Measurements from ENCODE around the gene ZNF182.
"Not testable (repeated sequence)": the region's sequence is repeated elsewhere in the genome, so short reads cannot be mapped to it uniquely, and the experiment has no call there.

The ZNF182 gene

GRCh38 chrX:48003758-48004457 is at the start of gene ZNF182:
Gene ZNF182 (minus strand): TSS chrX:48003989. CDS start chrX:48002609, 1,380 bp downstream.
- DNase-seq: peak; percentile 89

DNA sequence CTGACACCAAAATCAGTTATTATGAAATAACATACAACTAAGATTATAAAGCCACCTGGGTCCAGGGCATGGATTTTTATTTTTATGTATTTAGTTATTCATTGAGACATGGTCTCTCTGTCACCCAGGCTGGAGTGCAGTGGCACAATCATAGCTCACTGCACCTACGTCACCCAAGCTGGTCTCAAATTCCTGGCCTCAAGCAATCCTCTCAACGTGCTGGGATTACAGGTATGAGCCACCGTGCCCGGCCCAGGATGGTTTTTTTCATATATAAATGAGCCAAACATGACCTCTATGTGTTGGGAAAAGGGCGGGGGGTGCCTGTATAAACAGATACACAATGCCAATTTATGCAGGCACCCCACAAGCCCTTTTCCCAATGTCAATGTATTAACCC is 43.1 kb upstream of the ZNF182 start:
- DNase-seq (no peak), ATAC-seq (replicated peaks) (no peak)
- no peak overlapping the region for H3K4me3 Mint-ChIP-seq
- peaks cover 0 to 5% of the 10 kb centered on the region in 2 donors for H3K27me3 Mint-ChIP-seq
- peaks cover 10 to 12% of the 10 kb centered on the region in 2 donors for H3K36me3 Mint-ChIP-seq
- H3K27ac Mint-ChIP-seq: no peak overlapping the region
- H3K9me3 Mint-ChIP-seq: no peaks in the 10 kb centered on the region
- peaks cover 0 to 3% of the 10 kb centered on the region in 2 donors for H3K4me1 Mint-ChIP-seq

More at GRCh38 chrX:48003758-48004457, at the start of gene ZNF182:
- H3K4me3 Mint-ChIP-seq: peak within 1 kb of the TSS; percentile 94 to 96
- peak within 1 kb of the TSS; percentile 97 for H3K27ac Mint-ChIP-seq
- peaks cover 11 to 15% of the 10 kb centered on the region in 2 donors for H3K4me1 Mint-ChIP-seq
- peak; percentile 98 to 99 for ATAC-seq (replicated peaks)
- peaks cover 0 to 4% of the 10 kb centered on the region in 2 donors for H3K9me3 Mint-ChIP-seq
- H3K36me3 Mint-ChIP-seq: peaks cover 10 to 15% of the 10 kb centered on the region in 2 donors
- no peaks in the 10 kb centered on the region for H3K27me3 Mint-ChIP-seq

DNA sequence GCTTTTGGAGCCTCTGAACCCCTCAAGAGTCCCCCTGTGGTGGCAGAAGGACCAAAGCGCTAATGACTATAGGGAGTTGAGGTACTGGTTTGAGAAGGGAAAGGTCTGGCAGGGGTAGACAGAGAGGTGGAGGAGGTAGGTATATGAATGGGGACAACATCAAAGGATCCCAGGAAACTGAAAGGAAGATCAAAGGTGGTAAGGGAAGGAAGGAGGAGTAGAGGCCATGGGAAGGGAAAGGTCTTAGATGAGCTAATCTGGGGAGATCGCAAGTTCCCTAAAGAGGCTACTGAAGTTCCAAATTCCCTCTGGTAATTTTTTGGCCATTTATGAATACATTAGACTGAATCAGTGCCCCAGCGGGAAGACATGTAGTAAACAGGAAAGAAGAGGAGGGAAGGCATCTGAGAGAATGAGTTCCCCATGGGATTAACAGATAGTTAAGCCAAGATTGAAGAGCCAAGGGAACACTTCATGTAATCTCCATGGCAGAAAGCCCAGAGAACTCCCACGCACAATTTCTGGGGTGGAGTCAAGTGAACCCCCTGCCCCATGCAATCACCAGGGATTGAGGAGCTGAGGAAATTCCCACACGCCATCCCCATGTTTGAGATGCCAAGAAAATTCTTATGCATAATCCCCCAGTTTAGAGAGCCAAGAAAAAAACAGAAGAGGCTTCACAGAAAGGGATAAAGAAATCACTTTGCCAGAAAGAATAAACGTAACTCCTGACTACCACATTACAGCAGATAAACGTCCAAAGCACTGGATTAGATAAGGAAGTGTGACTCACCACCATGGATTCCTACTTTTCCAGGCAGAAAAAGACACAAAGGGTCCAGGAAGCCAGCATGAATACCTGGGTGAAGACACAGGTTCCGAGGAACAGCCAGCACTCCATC is 41.9 kb upstream of the ZNF182 start:
- peaks cover 0 to 5% of the 10 kb centered on the region in 2 donors for H3K27me3 Mint-ChIP-seq
- no peak overlapping the region for H3K27ac Mint-ChIP-seq
- no peak for DNase-seq
- H3K9me3 Mint-ChIP-seq: no peaks in the 10 kb centered on the region
- peaks cover 11 to 12% of the 10 kb centered on the region in 2 donors for H3K36me3 Mint-ChIP-seq
- no peak overlapping the region for H3K4me3 Mint-ChIP-seq
- ATAC-seq (replicated peaks): no peak
- peaks cover 0 to 3% of the 10 kb centered on the region in 2 donors for H3K4me1 Mint-ChIP-seq

- no peak for ATAC-seq (replicated peaks)
- Mint-ChIP-seq H3K9me3 (no peaks in the 10 kb centered on the region), H3K4me3 (no peak overlapping the region), H3K27me3 (peaks cover 0 to 5% of the 10 kb centered on the region in 2 donors), H3K27ac (no peak overlapping the region), H3K36me3 (peaks cover 11 to 12% of the 10 kb centered on the region in 2 donors), H3K4me1 (no peaks in the 10 kb centered on the region)
- DNase-seq: no peak
Observed at GRCh38 chrX:48043056-48043455, 39.3 kb upstream of the ZNF182 start.

DNA sequence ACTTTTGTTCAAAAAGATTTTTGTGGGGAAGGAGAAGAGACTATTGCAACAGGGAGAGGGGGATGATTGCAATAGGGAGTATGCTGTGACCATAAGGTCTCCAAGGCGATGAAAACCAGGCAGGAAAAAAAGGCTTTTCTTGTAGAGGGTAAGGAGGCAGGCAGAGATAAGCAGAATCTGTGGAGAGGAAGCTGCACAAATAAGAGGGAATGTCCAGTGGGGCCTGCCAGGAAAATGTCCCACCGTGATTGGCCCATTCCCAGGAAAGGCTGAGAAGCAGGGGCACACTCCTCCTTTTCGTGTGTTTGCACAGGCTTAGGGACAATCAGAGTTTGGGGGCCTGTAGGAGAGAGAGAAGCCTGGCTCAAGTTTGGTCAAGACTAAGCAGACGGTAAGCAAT is 32.1 kb upstream of the ZNF182 start:
- Mint-ChIP-seq H3K9me3 (no peaks in the 10 kb centered on the region), H3K27me3 (no peaks in the 10 kb centered on the region), H3K36me3 (no peaks in the 10 kb centered on the region), H3K4me1 (no peaks in the 10 kb centered on the region), H3K27ac (no peak overlapping the region), H3K4me3 (no peak overlapping the region)
- DNase-seq (no peak), ATAC-seq (replicated peaks) (no peak)

- DNase-seq; H3K27me3 Mint-ChIP-seq; ATAC-seq (replicated peaks); H3K4me3 Mint-ChIP-seq; H3K36me3 Mint-ChIP-seq; H3K9me3 Mint-ChIP-seq: not testable (repeated sequence)
- H3K4me1 Mint-ChIP-seq: peaks cover 6 to 11% of the 10 kb centered on the region in 2 donors
- H3K27ac Mint-ChIP-seq: peak overlapping the region; percentile 78
Observed at GRCh38 chrX:48030641-48031173, 26.9 kb upstream of the ZNF182 start.

GRCh38 chrX:48030237-48030636 is 26.4 kb upstream of the ZNF182 start:
- Mint-ChIP-seq H3K4me1 (peaks cover 8 to 15% of the 10 kb centered on the region in 2 donors), H3K4me3 (no peak overlapping the region), H3K9me3 (no peaks in the 10 kb centered on the region), H3K27me3 (peaks cover 0 to 8% of the 10 kb centered on the region in 2 donors), H3K36me3 (no peaks in the 10 kb centered on the region), H3K27ac (no peak overlapping the region)
- DNase-seq (no peak), ATAC-seq (replicated peaks) (no peak)

DNA sequence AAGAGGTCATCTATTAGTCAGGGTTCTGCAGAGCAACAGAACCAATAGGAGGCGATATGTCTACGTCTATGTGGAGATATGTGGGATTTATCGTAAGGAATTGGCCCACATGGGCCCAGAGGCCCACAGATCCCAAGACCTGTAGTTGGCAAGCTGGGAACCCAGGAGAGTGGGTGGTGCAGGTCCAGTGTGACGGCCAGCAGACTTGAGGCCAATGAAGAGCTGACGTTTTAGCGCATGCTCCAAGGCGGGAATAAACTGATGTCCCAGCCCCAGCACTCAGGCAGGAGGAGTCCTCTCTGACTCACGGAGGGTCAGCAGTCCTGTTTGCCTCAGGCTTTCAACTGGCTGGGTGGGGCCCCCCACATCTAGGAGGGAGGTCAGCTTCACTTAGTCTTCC is 24.3 kb upstream of the ZNF182 start:
- DNase-seq (no peak), ATAC-seq (replicated peaks) (no peak)
- H3K36me3 Mint-ChIP-seq: no peaks in the 10 kb centered on the region
- H3K4me3 Mint-ChIP-seq: no peak overlapping the region
- peaks cover 8 to 15% of the 10 kb centered on the region in 2 donors for H3K4me1 Mint-ChIP-seq
- no peak overlapping the region for H3K27ac Mint-ChIP-seq
- peaks cover 0 to 8% of the 10 kb centered on the region in 2 donors for H3K27me3 Mint-ChIP-seq
- H3K9me3 Mint-ChIP-seq: no peaks in the 10 kb centered on the region

DNA sequence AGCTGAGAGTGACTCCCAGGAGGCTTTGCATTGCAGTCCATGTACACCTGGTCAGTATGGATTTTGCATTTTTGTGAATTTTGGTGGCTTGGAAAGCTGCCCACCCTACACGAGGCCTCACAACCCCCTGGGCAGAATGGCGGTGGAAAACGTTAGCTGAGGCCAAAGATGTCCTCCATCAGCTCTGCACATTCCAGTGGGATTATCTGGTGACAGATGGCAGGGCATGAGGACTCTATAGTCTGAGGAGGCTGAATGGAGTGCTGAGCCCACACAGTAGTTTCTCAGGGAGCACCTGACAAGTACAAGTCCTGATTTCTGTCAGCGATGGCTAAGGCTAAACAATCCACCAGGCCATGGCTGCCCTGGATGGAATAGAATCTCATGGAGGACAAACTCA is 23.8 kb upstream of the ZNF182 start:
- H3K4me1 Mint-ChIP-seq: peaks cover 8 to 15% of the 10 kb centered on the region in 2 donors
- DNase-seq; H3K9me3 Mint-ChIP-seq; H3K4me3 Mint-ChIP-seq; H3K36me3 Mint-ChIP-seq; H3K27me3 Mint-ChIP-seq; ATAC-seq (replicated peaks); H3K27ac Mint-ChIP-seq: not testable (repeated sequence)

GRCh38 chrX:48025561-48025960 is 21.8 kb upstream of the ZNF182 start:
- no peak overlapping the region for H3K27ac Mint-ChIP-seq
- peaks cover 11 to 15% of the 10 kb centered on the region in 2 donors for H3K4me1 Mint-ChIP-seq
- peak; percentile 35 to 40 for ATAC-seq (replicated peaks)
- peaks cover 0 to 2% of the 10 kb centered on the region in 2 donors for H3K36me3 Mint-ChIP-seq
- H3K4me3 Mint-ChIP-seq: no peak overlapping the region
- peaks cover 0 to 8% of the 10 kb centered on the region in 2 donors for H3K27me3 Mint-ChIP-seq
- H3K9me3 Mint-ChIP-seq: peaks cover 0 to 3% of the 10 kb centered on the region in 2 donors
- DNase-seq: peak; percentile 33

DNA sequence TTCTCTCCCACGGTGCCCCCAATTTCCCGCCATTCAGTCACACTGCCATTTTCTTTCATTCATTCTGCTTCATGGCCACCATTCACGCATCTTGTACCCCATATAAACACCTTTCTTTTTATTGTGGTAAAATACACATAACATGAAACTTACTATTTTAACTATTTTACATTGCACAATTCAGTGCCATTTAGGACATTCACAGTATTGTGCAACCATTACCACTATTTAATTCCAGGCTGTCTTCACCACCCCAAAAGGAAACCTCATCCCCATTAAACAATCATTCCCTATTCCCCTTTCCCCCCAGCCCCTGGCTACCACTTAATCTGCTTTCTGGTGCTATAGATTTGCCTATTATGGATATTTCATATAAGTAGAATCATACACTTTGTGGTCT is 18.9 kb upstream of the ZNF182 start:
- Mint-ChIP-seq H3K4me3 (peak overlapping the region in 1 of 2 donors; percentile 35), H3K27ac (no peak overlapping the region), H3K27me3 (peaks cover 0 to 4% of the 10 kb centered on the region in 2 donors), H3K4me1 (peaks cover 11 to 15% of the 10 kb centered on the region in 2 donors), H3K9me3 (peaks cover 0 to 3% of the 10 kb centered on the region in 2 donors), H3K36me3 (peaks cover 0 to 2% of the 10 kb centered on the region in 2 donors)
- DNase-seq (no peak), ATAC-seq (replicated peaks) (no peak)

- Mint-ChIP-seq H3K27me3 (peaks cover 0 to 4% of the 10 kb centered on the region in 2 donors), H3K4me3 (no peak overlapping the region), H3K4me1 (peaks cover 11 to 15% of the 10 kb centered on the region in 2 donors), H3K27ac (no peak overlapping the region), H3K36me3 (peaks cover 0 to 2% of the 10 kb centered on the region in 2 donors), H3K9me3 (peaks cover 0 to 3% of the 10 kb centered on the region in 2 donors)
- ATAC-seq (replicated peaks) (no peak), DNase-seq (no peak)
Observed at GRCh38 chrX:48022100-48022499, 18.3 kb upstream of the ZNF182 start.

GRCh38 chrX:48021026-48021900 is 17.5 kb upstream of the ZNF182 start:
- Mint-ChIP-seq H3K9me3 (peaks cover 0 to 3% of the 10 kb centered on the region in 2 donors), H3K4me1 (peaks cover 6 to 8% of the 10 kb centered on the region in 2 donors), H3K36me3 (peaks cover 0 to 2% of the 10 kb centered on the region in 2 donors), H3K27ac (peak overlapping the region; percentile 99), H3K4me3 (peak overlapping the region; percentile 92 to 96), H3K27me3 (peaks cover 0 to 4% of the 10 kb centered on the region in 2 donors)
- ATAC-seq (replicated peaks) (peak; percentile 73 to 74), DNase-seq (peak; percentile 70)
